Ammon's horn (tissue), 1 donor: ENCODE measurements around the gene SSC5D.

ENCODE experiments used
- DNase-seq: peaks from one replicate; pipeline ENCODE4 v3.0.0-alpha.2; 2016; ENCODE audit warnings: low spot score

Gene SSC5D

GRCh38 chr19:55473225-55474012 lies 14.8 kb upstream of the SSC5D start:
- DNase-seq: no peak

DNA sequence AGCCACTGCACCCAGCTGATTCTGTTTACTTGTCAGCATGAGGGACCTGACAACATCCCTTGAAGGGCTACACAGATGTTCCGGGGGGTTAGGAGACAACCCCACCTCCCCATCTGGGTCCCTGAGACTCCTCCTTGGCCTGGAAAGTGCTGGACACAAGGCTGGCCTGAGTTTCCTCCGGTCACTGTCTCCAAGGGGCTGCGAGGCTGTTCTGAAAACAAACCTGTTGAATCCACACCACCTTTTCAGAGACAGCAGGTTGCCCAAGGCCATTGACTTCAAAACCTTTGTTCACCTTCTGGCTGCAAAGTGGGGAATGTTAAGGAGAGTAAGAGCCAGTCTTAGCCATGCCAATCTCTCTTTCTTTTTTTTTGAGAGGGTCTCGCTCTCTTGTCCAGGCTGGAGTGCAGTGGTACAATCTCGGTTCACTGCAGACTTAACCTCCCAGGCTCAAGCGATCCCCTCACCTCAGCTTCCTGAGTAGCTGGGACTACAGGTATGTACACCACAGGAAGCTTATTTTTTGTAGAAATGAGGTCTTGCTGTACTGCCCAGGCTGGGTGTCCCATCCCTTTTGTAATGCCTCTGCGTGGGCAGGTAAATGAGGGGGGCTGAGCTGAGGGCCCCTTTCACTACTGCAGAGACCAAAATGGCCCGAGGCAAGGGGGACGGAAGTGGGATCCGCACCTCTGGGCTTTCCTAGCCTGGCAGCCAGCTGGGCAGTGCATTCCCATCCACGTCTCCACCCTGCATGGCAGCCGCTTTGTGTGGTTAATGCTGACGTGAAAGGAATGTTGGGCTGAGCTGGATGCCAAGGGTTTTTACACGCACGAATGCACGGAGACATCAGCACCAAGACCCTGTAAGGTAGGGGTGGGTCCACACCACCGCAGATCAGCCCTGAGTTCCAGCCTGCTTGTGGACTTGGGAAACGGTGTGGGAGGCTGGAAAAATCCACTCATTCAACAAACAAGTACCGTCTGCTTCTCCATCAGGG lies 13.7 kb upstream of the SSC5D start:
- DNase-seq: no peak

GRCh38 chr19:55476100-55476775 lies 12.0 kb upstream of the SSC5D start, which contains the start of gene ZNF628:
Gene ZNF628 (plus strand): TSS chr19:55476617. CDS start chr19:55479911, 3,294 bp downstream.
- peak; percentile 99 for DNase-seq

DNA sequence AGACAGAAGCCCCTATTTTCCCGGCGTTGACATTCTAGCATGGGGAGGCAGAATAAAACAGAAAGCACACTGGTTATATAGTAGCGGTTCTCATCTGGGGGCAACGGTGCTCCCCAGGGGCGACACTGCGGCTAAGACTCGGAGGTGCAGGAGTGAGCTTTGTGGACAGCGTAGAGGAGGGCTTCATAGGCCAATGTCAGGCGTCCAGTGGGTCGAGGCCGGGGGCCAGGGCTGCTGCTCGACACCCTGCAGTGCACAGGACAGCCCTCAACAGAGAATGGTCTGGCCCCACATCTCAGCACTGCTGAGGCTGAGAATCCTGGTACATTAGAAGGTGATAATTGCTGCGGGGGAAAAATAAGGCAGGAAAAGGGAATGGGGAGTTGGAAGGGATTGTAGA lies 10.3 kb upstream of the SSC5D start:
- DNase-seq: no peak

DNA sequence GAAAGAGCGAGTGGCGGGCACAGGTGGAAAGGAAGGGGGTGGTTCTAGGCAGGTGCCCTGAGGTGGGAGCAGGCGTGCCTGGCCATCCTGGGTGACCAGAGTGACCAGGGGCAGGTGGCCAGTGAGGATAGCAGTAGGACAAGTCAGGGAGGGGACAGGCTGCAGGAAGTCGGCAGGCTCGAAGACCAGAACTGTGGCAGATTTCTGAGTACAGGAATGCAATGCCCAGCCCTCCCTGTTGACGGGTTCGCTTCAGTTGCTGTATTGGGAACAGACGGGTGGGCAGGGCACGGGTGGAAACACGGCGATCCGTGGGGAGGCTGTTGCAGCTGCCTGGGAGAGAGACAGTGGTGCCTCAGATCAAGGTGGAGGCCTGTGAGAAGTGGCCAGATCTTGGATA lies 9.9 kb upstream of the SSC5D start:
- DNase-seq: no peak

DNA sequence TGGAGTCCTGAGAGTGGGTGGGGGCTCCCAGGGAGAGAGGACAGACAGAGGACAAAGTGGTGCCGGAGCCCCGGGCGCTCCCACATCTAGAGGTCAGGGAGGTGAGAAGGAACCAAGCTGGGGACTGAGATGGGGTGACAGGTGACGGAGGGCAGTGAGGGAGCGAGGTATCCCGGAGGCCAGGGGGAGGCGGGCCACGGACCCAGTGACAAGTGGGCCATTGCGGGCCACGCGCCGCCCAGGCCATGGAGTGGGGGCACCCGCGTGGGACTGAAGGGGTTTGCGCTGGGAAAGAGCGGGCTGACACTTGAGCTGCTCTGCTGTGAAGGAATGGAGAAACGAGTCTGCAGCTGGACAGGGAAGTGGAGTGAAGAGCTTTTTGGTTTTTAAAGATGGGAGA lies 9.2 kb upstream of the SSC5D start:
- no peak for DNase-seq

GRCh38 chr19:55479451-55480230 lies 8.6 kb upstream of the SSC5D start:
- DNase-seq: no peak

DNA sequence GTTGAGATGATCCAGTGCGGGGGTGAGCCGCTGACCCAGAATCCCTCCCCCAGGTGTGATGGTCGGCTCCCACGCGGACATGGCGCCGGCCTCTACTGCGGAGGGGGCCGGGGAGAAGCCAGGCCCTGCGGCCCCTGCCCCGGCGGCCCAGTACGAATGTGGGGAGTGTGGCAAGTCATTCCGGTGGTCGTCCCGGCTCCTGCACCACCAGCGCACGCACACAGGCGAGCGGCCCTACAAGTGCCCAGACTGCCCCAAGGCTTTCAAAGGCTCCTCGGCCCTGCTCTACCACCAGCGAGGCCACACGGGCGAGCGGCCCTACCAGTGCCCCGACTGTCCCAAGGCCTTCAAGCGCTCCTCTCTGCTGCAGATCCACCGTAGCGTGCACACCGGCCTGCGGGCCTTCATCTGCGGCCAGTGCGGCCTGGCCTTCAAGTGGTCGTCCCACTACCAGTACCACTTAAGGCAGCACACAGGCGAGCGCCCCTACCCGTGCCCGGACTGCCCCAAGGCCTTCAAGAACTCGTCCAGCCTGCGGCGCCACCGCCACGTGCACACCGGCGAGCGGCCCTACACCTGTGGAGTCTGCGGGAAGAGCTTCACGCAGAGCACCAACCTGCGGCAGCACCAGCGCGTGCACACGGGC lies 7.0 kb upstream of the SSC5D start:
- no peak for DNase-seq

- no peak for DNase-seq
Measured at GRCh38 chr19:55481794-55482155, 6.5 kb upstream of the SSC5D start.

- DNase-seq: no peak
Measured at GRCh38 chr19:55482156-55482961, 5.9 kb upstream of the SSC5D start.

GRCh38 chr19:55482967-55483705 lies 5.1 kb upstream of the SSC5D start:
- DNase-seq: no peak

DNA sequence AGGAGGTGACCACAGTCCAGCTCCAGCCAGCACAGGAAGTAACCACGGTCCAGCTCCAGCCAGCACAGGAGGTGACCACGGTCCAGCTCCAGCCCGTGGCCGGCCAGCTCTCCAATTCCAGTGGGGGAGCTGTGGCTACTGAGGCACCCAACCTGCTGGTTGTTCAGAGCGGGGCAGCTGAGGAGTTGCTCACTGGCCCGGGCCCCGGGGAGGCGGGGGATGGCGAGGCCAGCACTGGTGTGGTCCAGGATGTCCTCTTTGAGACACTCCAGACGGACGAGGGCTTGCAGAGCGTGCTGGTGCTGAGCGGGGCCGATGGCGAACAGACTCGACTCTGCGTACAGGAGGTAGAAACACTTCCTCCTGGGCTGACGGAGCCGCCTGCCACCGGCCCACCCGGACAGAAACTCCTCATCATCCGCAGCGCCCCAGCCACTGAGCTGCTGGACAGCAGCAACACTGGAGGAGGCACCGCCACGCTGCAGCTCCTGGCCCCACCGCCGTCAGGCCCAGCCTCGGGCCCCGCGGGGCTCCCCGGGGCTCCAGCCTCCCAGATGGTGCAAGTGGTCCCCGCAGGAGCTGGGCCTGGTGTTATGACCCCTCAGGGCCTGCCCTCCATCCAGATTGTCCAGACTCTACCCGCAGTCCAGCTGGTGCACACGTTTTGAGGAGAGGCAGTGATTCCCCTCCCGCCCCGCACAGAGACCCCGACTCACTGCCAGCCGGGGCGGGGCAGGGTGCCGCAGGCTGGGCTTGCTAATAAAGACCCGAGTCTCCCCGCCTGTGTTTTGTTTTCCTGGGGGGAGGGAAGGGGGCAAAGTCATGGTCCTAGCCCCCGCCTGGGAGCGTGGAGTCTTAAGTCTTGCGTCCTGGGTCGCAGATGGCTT lies 4.3 kb upstream of the SSC5D start:
- no peak for DNase-seq

DNA sequence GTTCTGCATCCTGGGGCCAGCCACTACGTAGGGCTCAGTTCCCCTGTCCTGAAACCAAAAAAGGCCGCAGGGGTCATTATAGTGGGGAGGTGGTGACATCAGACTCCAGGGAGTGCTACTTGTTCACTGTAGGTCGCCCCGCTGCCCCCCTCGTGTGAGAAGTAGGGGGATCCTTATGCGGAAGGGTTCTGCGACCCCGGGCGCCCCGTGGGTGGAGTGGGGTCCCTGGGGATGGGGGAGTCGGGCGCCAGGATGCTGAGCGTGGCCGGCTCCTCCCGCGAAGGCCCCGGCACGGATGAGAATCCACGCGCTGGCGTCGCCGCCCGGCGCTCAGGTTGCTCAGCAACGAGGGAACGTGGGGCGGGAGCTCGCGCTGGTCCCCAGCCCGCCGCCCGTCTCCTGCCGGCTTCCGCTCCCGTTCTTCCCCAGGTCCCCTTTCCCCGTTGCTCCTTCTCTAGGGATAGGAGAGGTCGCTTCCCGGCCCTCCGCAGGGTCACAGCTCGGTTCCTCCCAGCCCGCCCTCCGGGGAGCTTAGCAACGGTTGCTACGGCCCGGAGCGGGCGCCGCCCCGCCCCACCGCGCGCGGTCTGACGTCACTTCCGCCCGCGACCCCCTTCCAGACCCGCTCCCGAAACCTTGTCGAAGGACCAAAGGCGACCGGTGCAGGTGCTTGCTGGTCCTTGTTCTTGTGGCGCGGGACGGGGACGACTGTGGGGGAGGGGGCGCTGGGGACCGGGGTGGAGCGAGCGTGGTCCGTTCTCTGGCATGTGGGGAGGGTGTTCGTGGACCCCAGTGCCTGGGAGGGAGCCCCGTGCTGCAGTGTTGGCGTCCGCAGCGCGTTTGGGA lies 3.4 kb upstream of the SSC5D start, which contains the start of gene NAT14:
NAT14 (plus strand) TSS at position 596 of the 846 bp plus-strand sequence. CDS start 521 bp downstream, outside the sequence.
- DNase-seq: peak; percentile 71

GRCh38 chr19:55485439-55486011 lies 2.7 kb upstream of the SSC5D start:
- DNase-seq: no peak

DNA sequence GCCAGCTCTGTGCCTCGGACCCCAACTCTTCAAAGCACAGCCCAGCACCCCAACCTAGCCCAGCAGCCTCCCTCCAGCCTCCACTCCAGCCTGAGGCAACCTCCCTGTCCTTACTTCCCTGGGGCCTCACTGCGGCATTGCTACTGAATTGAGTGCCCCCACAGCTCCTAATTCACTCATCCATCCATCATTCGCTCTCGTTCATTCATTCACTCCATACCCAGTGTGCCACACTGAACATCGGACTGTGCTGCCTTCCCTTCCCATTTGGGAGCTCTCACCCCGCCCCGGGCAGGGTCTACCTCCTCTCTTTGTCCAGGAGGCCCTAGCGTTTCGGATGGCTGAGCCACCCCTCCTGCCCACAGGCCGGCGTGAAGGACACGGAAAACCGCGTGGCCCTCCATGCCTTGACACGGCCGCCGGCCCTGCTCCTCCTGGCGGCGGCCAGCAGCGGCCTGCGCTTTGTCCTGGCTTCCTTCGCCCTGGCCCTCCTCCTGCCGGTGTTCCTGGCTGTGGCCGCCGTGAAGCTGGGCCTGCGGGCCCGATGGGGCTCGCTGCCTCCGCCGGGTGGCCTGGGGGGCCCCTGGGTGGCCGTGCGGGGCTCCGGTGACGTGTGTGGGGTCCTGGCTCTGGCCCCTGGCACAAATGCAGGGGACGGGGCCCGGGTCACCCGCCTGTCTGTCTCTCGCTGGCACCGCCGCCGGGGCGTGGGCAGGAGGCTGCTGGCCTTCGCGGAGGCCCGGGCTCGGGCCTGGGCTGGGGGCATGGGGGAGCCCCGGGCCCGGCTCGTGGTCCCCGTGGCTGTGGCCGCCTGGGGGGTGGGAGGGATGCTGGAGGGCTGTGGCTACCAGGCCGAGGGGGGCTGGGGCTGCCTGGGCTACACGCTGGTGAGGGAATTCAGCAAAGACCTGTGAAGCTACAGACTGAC lies 1.9 kb upstream of the SSC5D start:
- no peak for DNase-seq
